8988T (cell line): ENCODE results near the gene AATF.

Experiments
- DNase-seq: peaks from one replicate; pipeline ENCODE4 v3.0.0; 2011

Gene AATF

GRCh38 chr17:37084372-37084771, 135.6 kb downstream of the AATF start:
- no peak for DNase-seq

DNA sequence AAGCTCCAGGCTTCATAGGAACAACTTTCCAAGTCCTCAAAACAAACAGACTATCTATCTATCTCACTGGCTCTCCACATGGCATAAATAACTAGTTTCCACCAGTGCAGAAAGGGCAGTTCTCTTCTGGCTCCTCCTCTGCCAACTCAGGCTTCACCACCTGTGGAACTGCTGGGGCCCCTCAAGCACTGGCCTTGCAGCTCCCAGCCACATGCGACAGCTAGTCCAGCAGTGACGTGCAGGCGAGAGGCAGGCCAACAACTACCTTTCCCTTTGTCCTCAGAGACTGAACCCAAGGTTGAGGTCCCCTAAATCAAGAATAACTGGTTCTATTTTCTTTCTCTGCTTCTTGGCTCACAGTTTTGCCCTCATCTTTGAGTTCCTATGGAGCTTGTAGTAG, 137.6 kb downstream of the AATF start:
- no peak for DNase-seq

- no peak for DNase-seq
Measured at GRCh38 chr17:37086948-37087347, 138.2 kb downstream of the AATF start.

DNA sequence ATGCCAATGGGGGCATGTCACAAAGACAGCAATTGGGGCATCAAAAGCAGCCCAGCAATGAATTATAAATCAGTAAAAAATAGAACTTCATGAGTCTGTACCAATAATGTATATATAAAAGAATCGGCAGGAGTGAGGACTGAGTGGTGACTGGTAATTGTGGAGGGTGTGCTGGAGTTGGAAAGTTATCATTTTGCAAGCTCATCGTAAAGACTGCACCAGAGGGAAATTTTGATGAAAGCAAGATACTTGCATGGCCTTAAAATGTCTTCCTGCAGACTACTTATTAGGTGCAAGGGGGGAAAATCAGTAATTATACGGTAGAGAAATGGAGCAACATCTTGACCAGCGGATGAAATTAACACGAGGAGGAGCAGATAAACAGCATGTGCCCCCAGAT, 138.9 kb downstream of the AATF start:
- DNase-seq = no peak

- no peak for DNase-seq
Measured at GRCh38 chr17:37088459-37088858, 139.7 kb downstream of the AATF start.

- no peak for DNase-seq
Measured at GRCh38 chr17:37088913-37089312, 140.2 kb downstream of the AATF start.

DNA sequence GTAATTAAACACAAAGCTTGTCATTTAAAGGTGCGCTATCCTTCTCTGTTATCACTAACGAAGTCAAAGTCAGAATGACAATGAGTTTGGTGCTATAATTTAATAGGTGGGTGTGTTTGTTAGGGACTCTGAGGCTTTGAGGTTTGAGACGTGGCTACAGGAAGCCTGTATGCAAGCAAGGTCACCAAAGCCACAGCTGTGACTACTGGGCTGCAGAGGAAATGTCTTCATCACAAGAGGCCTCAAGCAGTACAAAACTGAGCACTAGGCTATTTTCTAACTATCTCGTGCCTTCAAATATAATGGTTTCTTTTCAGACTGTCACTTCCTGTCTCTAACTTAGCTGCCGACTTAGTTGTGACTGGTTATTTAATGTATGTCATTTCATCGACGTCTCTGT, 141.2 kb downstream of the AATF start:
- no peak for DNase-seq

DNA sequence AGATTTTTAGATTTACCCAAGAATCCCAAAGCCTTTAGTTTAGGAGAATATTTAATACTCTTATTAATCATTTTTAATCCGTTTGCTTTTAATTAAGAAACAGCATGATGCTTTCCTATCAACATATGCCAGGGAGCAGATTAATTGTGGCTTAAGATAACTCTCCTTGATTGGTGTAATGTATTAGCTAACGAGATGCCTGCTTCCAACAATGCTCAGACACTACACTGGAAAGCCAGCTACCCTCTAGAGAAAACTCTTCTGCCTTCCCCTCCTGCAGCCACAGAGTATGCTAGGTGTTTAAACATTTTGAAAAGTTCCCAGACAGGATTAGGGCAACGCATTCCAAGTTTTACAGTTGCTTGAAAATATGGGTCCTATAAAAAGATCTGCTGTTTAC, 142.2 kb downstream of the AATF start:
- DNase-seq = no peak

DNA sequence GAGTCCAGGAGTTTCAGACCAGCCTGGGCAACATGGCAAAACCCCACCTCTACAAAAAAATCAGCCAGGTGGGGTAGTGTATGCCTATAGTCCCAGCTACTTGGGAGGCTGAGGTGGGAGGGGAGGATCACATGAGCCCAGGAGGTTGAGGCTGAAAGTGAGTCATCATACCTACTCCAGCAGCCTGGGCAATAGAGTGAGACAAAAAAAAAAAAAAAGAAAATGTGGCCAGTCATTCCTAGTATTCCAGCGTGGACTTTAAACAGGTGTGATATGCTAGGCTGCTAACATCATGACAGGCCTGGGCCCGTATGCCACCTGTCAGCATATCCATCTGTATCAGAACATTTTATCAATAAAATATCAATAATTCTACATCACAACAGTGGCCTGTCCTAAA, 143.3 kb downstream of the AATF start:
- DNase-seq = no peak

DNA sequence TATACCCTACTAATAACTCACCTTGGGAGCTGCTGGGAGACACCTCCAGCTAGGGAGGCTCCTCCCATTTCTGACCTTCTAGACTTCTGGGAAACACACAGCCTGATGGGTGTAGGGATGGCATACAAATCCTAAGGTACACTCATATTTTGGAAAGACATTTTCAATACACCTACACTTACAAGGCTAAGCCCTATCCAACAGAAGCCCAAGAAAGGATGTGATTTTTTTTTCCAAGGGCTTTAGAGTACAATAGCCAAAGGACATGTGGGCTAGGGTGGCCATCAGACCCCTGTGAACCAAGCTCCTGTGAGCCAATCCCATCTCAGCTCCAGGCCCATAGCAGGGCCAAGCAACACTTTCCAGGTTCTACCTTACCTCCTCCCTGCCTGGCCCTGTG, 143.9 kb downstream of the AATF start:
- DNase-seq = no peak

DNA sequence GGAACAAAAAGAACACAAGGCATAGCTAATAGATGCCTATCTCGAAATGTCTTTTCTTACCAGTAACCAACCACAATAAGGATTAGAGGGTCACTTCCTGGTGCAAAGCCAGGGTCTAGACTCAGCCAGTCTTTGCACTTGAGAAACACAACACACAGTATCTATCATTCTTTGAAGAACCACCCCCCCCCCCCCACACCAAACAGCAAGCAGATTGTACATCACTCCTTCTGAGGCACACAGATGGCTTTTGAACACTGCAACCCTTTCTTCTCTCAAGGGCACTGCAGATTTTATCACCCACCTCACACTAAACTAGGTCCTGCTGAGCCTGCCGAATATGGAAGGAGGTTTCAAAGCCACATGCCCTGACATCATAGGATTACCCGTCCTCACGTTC, 145.6 kb downstream of the AATF start:
- DNase-seq = no peak

- DNase-seq = no peak
Measured at GRCh38 chr17:37096071-37096470, 147.3 kb downstream of the AATF start.

DNA sequence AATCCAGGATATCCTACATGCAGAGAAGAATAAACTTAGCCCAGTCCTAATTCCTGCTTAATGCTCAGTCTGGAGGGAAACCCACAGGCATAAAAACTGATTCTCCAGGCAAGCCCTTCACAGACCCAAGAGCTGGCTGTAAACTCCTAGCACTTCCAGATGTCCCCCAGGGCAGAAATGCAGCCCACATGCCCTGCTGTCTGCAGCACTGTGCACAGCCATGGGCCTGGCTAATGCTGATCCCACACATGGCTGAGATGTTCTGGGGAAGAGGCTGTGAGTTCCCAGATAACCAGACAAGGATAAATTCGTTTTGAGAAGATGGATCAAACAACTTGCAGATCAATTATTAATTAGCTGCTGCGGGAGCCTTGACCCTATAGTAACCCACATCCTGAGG, 148.4 kb downstream of the AATF start:
- DNase-seq = no peak

DNA sequence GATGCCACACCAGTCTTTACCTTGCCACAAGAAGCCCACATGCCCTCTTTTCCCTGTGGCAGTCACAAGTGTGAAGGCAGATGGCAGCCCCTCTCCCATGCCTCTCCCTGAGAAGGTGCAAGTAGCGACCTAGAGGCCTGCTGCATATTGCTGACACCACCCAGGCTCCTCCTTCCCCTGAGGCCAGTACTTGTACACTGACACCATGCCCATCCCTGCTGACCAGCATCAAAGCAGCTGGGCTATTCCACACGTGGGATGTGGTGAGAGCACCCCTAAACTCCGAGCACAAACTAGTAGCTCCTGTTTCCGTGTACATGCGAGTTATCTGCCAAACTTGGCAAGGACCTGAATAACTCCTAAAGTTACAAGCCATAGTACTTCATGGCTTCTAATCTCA, 149.4 kb downstream of the AATF start:
- no peak for DNase-seq

DNA sequence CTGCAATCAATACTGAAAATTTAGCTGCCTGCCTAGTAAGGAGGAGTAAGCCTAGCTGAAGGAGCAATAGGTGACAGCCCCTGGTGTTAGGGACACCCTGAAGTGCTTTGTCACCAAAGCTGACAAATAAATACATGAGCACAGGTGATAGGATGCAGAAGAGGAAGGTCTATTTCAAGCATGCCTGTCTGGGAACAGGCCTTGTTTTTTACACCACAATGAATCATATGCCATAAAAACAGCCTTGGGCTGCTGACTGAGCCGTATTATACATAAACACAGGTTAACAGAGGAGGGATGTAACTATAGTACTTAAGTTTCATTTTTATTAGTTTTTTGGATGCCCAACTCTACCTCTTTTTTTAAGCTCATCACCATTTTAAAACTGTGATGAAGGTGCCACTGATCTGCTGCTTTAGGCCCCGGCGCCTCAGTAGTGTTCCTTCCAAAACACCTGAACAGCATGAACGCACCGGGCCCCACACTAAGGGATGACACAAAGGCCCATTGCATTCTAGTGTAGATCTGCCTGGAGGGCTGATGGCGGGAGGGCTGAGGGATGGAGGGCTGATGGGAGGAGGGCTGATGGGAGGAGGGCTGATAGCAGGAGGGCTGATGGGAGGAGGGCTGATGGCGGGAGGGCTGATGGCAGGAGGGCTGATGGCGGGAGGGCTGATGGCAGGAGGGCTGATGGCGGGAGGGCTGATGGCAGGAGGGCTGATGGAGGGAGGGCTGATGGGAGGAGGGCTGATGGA, 150.3 kb downstream of the AATF start:
- no peak for DNase-seq

DNA sequence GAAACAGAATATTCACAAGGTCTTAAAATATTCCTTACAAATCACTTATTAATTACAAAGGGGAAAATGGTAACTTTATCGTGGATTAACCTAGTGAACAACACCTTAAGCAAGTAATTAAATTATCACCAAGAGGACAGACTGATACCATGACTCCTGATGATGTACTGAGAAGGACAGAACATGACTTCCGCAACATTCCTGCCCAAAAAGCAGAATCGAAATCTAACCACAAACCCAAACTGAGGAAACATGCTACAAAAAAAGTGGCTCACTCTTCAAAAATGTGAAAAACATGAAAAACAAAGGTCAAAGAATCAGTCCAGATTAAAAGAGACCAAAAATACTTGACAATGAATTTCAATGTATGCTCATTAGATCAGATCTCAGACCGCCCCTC, 151.5 kb downstream of the AATF start:
- DNase-seq = no peak

GRCh38 chr17:37101306-37101705, 152.6 kb downstream of the AATF start:
- no peak for DNase-seq

DNA sequence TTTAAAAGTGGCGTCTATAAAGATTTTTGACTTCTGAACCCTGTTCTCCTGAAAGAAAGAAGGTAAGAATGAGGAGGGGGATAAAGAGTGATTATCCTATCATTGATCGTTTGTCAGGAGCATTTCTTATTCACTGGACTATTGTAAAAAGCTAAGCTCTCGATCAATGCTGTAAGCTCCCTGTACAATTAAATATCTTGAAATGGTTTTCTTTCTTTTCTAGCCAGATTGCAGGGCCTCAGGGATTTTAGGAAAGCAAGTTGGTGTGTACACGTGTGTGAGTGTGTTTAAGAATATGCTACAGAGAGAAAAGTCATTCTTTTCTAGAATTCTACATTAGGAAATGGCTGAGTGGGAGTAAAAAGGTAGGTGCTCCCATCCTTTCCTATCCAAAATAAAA, 154.5 kb downstream of the AATF start:
- DNase-seq = no peak

DNA sequence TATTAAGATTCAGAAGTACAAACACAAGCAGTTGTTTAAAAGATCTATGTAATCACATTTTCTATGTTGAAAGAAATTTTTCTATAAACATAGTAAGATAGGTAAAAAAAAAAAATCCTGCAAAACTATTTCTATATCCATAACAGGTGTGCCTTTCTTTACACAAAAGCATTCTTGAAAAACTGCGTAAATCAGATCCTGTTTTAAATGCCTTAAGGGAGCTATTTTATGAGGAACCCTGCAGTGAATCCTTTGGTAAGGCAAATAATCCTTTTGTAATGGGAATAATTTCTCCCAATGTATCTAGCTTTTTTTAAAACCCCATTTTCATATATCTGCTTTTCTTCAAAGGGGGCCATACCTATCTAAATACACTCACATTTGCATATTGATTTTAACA, 157.3 kb downstream of the AATF start:
- no peak for DNase-seq
